HEK293 (cell line): ENCODE results near the gene DAZAP1.

Experiments
- BCL11A ChIP-seq: fragments of 450-650 bp; formaldehyde crosslinking; IDR thresholded peaks from 2 replicates; pipeline ENCODE4 v1.5.1; 2016; ENCODE audit warnings: low read depth, missing biosample characterization, missing genetic modification characterization
- EGR2 ChIP-seq: fragments of 450-650 bp; formaldehyde crosslinking; IDR thresholded peaks from 2 replicates; pipeline ENCODE4 v1.5.1; 2016; ENCODE audit warnings: low read depth, missing biosample characterization, missing genetic modification characterization
- GLIS2 ChIP-seq: fragments of 450-650 bp; formaldehyde crosslinking; IDR thresholded peaks from 2 replicates; pipeline ENCODE4 v1.5.1; 2016; ENCODE audit warnings: missing biosample characterization, missing genetic modification characterization
- MEIS1 ChIP-seq: sonication (generic); formaldehyde crosslinking; IDR thresholded peaks from 2 replicates; pipeline ENCODE4 v1.8.1; 2022; ENCODE audit warnings: missing genetic modification reagents, mild to moderate bottlenecking, borderline replicate concordance
- ZFP69B ChIP-seq: fragments of 450-650 bp; formaldehyde crosslinking; IDR thresholded peaks from 2 replicates; pipeline ENCODE4 v1.5.1; 2016; ENCODE audit warnings: missing biosample characterization, missing genetic modification characterization
- ZIC2 ChIP-seq: fragments of 450-650 bp; formaldehyde crosslinking; IDR thresholded peaks from 2 replicates; pipeline ENCODE4 v1.5.1; 2016; ENCODE audit warnings: missing biosample characterization, missing genetic modification characterization
- ZNF138 ChIP-seq: fragments of 450-650 bp; formaldehyde crosslinking; IDR thresholded peaks from 2 replicates; pipeline ENCODE4 v1.5.1; 2016; ENCODE audit warnings: missing biosample characterization, missing genetic modification characterization, borderline replicate concordance
- ZNF202 ChIP-seq: fragments of 450-650 bp; formaldehyde crosslinking; IDR thresholded peaks from 2 replicates; pipeline ENCODE4 v1.5.1; 2016; ENCODE audit warnings: missing biosample characterization, missing genetic modification characterization, borderline replicate concordance
- ZNF274 ChIP-seq, 2 experiments: fragments of 200-500 bp in 1 of 2; fragments of 450-650 bp in 1 of 2; sonication (Bioruptor generic) in 1 of 2; formaldehyde crosslinking in 1 of 2; IDR thresholded peaks; 2 replicates each; pipeline versions ENCODE4 v1.5.1 to v1.6.1; 2014 to 2016; ENCODE audit warnings: borderline replicate concordance in 1 of 2, inconsistent platforms in 1 of 2, low read length in 1 of 2, missing biosample characterization in 1 of 2, missing genetic modification characterization in 1 of 2
- ZNF391 ChIP-seq: fragments of 450-650 bp; formaldehyde crosslinking; IDR thresholded peaks from 2 replicates; pipeline ENCODE4 v1.5.1; 2016; ENCODE audit warnings: low read depth, missing biosample characterization, missing genetic modification characterization, borderline replicate concordance
- ZNF423 ChIP-seq: fragments of 450-650 bp; formaldehyde crosslinking; IDR thresholded peaks from 2 replicates; pipeline ENCODE4 v1.5.1; 2016; ENCODE audit warnings: missing biosample characterization, missing genetic modification characterization
- ZNF626 ChIP-seq: fragments of 450-650 bp; sonication (Bioruptor Pico); formaldehyde crosslinking; IDR thresholded peaks from 2 replicates; pipeline ENCODE4 v1.5.1; 2018; ENCODE audit warnings: missing biosample characterization, missing genetic modification characterization, inconsistent platforms
- ZNF747 ChIP-seq: fragments of 450-650 bp; formaldehyde crosslinking; IDR thresholded peaks from 2 replicates; pipeline ENCODE4 v1.5.1; 2016; ENCODE audit warnings: missing biosample characterization, missing genetic modification characterization
- ZNF792 ChIP-seq: fragments of 450-650 bp; formaldehyde crosslinking; IDR thresholded peaks from 2 replicates; pipeline ENCODE4 v1.5.1; 2016; ENCODE audit warnings: missing biosample characterization, missing genetic modification characterization
- TF ChIP-seq, protein P1 (sequence below): fragments of 450-650 bp; formaldehyde crosslinking; IDR thresholded peaks from 2 replicates; pipeline ENCODE4 v1.5.1; 2016; ENCODE audit warnings: missing biosample characterization, missing genetic modification characterization
- TF ChIP-seq, protein P2 (sequence below): fragments of 450-650 bp; formaldehyde crosslinking; IDR thresholded peaks from 2 replicates; pipeline ENCODE4 v1.5.1; 2016; ENCODE audit warnings: missing biosample characterization, missing genetic modification characterization, borderline replicate concordance
- TF ChIP-seq, protein P3 (sequence below): fragments of 450-650 bp; formaldehyde crosslinking; IDR thresholded peaks from 2 replicates; pipeline ENCODE4 v1.5.1; 2016; ENCODE audit warnings: missing biosample characterization, missing genetic modification characterization

DAZAP1 gene

DNA sequence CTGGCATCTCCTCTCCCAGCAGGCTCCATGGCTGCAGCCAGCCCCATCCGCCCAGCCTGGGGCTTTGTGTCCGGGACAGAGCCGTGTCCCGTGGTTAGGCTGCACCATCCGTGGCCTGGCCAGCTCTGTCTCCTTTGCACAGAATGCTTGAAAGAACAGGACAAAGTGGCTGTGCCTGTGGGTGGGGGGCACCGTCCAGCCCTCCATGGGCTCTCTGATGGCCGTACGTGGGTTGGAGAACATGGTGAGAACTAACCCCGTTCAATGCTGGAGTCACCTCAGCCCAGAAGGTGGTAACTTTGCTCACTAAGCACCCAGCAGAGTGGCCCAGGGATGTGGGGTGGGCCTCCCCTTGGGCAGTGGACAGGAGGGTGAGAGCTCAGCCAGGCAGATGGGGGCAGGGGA, 33.6 kb downstream of the DAZAP1 start (continued):
- no peak for TF ChIP-seq ZNF423
- peak; percentile 82 for TF ChIP-seq ZIC2 (tag by site-specific recombination)
- no peak for TF ChIP-seq ZNF202 (tag by site-specific recombination)
- no peak for TF ChIP-seq MEIS1 (CRISPR knock-in tag)
- no peak for TF ChIP-seq ZNF792
- TF ChIP-seq, protein P1, sequence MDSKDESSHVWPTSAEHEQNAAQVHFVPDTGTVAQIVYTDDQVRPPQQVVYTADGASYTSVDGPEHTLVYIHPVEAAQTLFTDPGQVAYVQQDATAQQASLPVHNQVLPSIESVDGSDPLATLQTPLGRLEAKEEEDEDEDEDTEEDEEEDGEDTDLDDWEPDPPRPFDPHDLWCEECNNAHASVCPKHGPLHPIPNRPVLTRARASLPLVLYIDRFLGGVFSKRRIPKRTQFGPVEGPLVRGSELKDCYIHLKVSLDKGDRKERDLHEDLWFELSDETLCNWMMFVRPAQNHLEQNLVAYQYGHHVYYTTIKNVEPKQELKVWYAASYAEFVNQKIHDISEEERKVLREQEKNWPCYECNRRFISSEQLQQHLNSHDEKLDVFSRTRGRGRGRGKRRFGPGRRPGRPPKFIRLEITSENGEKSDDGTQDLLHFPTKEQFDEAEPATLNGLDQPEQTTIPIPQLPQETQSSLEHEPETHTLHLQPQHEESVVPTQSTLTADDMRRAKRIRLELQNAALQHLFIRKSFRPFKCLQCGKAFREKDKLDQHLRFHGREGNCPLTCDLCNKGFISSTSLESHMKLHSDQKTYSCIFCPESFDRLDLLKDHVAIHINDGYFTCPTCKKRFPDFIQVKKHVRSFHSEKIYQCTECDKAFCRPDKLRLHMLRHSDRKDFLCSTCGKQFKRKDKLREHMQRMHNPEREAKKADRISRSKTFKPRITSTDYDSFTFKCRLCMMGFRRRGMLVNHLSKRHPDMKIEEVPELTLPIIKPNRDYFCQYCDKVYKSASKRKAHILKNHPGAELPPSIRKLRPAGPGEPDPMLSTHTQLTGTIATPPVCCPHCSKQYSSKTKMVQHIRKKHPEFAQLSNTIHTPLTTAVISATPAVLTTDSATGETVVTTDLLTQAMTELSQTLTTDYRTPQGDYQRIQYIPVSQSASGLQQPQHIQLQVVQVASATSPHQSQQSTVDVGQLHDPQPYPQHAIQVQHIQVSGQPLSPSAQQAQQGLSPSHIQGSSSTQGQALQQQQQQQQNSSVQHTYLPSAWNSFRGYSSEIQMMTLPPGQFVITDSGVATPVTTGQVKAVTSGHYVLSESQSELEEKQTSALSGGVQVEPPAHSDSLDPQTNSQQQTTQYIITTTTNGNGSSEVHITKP (tag by site-specific recombination) = no peak
- no peak for TF ChIP-seq ZNF138 (tag by site-specific recombination)
- TF ChIP-seq GLIS2 (tag by site-specific recombination) = peak; percentile 70
- no peak for TF ChIP-seq ZNF274 (IDR thresholded peaks at IDR 0.05; ENCODE audit: low read length)
- no peak for TF ChIP-seq ZNF274 (tag by site-specific recombination; IDR thresholded peaks at IDR 0.05; ENCODE audit: borderline replicate concordance)
- TF ChIP-seq ZNF747 = no peak
- TF ChIP-seq BCL11A (tag by site-specific recombination) = peak; percentile 15; the same call in 1 of the 2 replicates
- no peak for TF ChIP-seq ZNF391 (tag by site-specific recombination)
- no peak for TF ChIP-seq ZNF626
- TF ChIP-seq, protein P2, sequence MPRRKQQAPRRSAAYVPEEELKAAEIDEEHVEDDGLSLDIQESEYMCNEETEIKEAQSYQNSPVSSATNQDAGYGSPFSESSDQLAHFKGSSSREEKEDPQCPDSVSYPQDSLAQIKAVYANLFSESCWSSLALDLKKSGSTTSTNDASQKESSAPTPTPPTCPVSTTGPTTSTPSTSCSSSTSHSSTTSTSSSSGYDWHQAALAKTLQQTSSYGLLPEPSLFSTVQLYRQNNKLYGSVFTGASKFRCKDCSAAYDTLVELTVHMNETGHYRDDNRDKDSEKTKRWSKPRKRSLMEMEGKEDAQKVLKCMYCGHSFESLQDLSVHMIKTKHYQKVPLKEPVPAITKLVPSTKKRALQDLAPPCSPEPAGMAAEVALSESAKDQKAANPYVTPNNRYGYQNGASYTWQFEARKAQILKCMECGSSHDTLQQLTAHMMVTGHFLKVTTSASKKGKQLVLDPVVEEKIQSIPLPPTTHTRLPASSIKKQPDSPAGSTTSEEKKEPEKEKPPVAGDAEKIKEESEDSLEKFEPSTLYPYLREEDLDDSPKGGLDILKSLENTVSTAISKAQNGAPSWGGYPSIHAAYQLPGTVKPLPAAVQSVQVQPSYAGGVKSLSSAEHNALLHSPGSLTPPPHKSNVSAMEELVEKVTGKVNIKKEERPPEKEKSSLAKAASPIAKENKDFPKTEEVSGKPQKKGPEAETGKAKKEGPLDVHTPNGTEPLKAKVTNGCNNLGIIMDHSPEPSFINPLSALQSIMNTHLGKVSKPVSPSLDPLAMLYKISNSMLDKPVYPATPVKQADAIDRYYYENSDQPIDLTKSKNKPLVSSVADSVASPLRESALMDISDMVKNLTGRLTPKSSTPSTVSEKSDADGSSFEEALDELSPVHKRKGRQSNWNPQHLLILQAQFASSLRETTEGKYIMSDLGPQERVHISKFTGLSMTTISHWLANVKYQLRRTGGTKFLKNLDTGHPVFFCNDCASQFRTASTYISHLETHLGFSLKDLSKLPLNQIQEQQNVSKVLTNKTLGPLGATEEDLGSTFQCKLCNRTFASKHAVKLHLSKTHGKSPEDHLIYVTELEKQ = no peak
- 0 out of 2 replicates have a peak, but pooled peaks have one; percentile 22 for TF ChIP-seq EGR2
- TF ChIP-seq, protein P3, sequence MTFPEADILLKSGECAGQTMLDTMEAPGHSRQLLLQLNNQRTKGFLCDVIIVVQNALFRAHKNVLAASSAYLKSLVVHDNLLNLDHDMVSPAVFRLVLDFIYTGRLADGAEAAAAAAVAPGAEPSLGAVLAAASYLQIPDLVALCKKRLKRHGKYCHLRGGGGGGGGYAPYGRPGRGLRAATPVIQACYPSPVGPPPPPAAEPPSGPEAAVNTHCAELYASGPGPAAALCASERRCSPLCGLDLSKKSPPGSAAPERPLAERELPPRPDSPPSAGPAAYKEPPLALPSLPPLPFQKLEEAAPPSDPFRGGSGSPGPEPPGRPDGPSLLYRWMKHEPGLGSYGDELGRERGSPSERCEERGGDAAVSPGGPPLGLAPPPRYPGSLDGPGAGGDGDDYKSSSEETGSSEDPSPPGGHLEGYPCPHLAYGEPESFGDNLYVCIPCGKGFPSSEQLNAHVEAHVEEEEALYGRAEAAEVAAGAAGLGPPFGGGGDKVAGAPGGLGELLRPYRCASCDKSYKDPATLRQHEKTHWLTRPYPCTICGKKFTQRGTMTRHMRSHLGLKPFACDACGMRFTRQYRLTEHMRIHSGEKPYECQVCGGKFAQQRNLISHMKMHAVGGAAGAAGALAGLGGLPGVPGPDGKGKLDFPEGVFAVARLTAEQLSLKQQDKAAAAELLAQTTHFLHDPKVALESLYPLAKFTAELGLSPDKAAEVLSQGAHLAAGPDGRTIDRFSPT (tag by site-specific recombination) = 0 out of 2 replicates have a peak, but pooled peaks have one; percentile 14
- peak; percentile 26; the same call in 1 of the 2 replicates for TF ChIP-seq ZFP69B (tag by site-specific recombination)
